ENCODE measurements around the gene RAB3IP.

The RAB3IP gene

GRCh38 chr12:69738351-69739286 lies at the start of gene RAB3IP:
Gene RAB3IP (plus strand): TSS chr12:69738860. CDS start chr12:69755409, 16,549 bp downstream.
- peak within 1 kb of the TSS; percentile 75 for H3K4me3 ChIP-seq (ENCODE audit: low read depth, low read length)
- peak; percentile 46 for DNase-seq (ENCODE audit: low read depth)
- peak; percentile 75 for TF ChIP-seq CTCF (IDR thresholded peaks at IDR 0.05; ENCODE audit: control insufficient read depth, extremely low read depth, insufficient read depth)

GRCh38 chr12:69689638-69690037 lies 49.0 kb upstream of the RAB3IP start:
- H3K4me3 ChIP-seq (ENCODE audit: low read depth, low read length), result no peak overlapping the region
- TF ChIP-seq CTCF (IDR thresholded peaks at IDR 0.05; ENCODE audit: control insufficient read depth, extremely low read depth, insufficient read depth), result no peak
- no peak for DNase-seq (ENCODE audit: low read depth)

GRCh38 chr12:69694123-69694522 lies 44.5 kb upstream of the RAB3IP start:
- no peak for DNase-seq (ENCODE audit: low read depth)
- H3K4me3 ChIP-seq (ENCODE audit: low read depth, low read length), result no peak overlapping the region
- no peak for TF ChIP-seq CTCF (IDR thresholded peaks at IDR 0.05; ENCODE audit: control insufficient read depth, extremely low read depth, insufficient read depth)

- no peak overlapping the region for H3K4me3 ChIP-seq (ENCODE audit: low read depth, low read length)
- no peak for TF ChIP-seq CTCF (IDR thresholded peaks at IDR 0.05; ENCODE audit: control insufficient read depth, extremely low read depth, insufficient read depth)
- no peak for DNase-seq (ENCODE audit: low read depth)
Measured at GRCh38 chr12:69698054-69698453, 40.6 kb upstream of the RAB3IP start.

GRCh38 chr12:69698769-69699540 lies 39.7 kb upstream of the RAB3IP start, which contains the start of gene BEST3:
Gene BEST3 (minus strand): TSS chr12:69699303. CDS start chr12:69697798, 1,505 bp downstream.
- peak within 1 kb of the TSS; percentile 30 for H3K4me3 ChIP-seq (ENCODE audit: low read depth, low read length)
- TF ChIP-seq CTCF (IDR thresholded peaks at IDR 0.05; ENCODE audit: control insufficient read depth, extremely low read depth, insufficient read depth), result no peak
- peak; percentile 92 for DNase-seq (ENCODE audit: low read depth)

- no peak for TF ChIP-seq CTCF (IDR thresholded peaks at IDR 0.05; ENCODE audit: control insufficient read depth, extremely low read depth, insufficient read depth)
- no peak overlapping the region for H3K4me3 ChIP-seq (ENCODE audit: low read depth, low read length)
- DNase-seq (ENCODE audit: low read depth), result no peak
Measured at GRCh38 chr12:69701826-69702225, 36.8 kb upstream of the RAB3IP start.

Measured in LNCaP clone FGC (cell line).